BLaER1 (cell line): ENCODE data around the gene NFATC1.

ENCODE experiments used
- H3K27ac ChIP-seq: shearing (Covaris generic); formaldehyde crosslinking; 2 replicates; pipeline ENCODE4 v1.8.1; 2022
- H3K27me3 ChIP-seq: shearing (Covaris generic); formaldehyde crosslinking; 2 replicates; pipeline ENCODE4 v1.8.1; 2022
- H3K36me3 ChIP-seq: shearing (Covaris generic); formaldehyde crosslinking; 2 replicates; pipeline ENCODE4 v1.8.1; 2022
- H3K4me1 ChIP-seq: shearing (Covaris generic); formaldehyde crosslinking; 2 replicates; pipeline ENCODE4 v1.8.1; 2022
- H3K4me2 ChIP-seq: shearing (Covaris generic); formaldehyde crosslinking; 2 replicates; pipeline ENCODE4 v1.8.1; 2022
- H3K4me3 ChIP-seq: shearing (Covaris generic); formaldehyde crosslinking; 2 replicates; pipeline ENCODE4 v1.8.1; 2022
- H3K9ac ChIP-seq: shearing (Covaris generic); formaldehyde crosslinking; 2 replicates; pipeline ENCODE4 v1.8.1; 2022
- H3K9me3 ChIP-seq: shearing (Covaris generic); formaldehyde crosslinking; 2 replicates; pipeline ENCODE4 v1.8.1; 2022
- H4K20me1 ChIP-seq: shearing (Covaris generic); formaldehyde crosslinking; 2 replicates; pipeline ENCODE4 v1.8.1; 2022
- Cebpa-rat ChIP-seq: shearing (Covaris generic); IDR thresholded peaks from 2 replicates; pipeline ENCODE4 v1.8.1; 2022

Gene NFATC1

DNA sequence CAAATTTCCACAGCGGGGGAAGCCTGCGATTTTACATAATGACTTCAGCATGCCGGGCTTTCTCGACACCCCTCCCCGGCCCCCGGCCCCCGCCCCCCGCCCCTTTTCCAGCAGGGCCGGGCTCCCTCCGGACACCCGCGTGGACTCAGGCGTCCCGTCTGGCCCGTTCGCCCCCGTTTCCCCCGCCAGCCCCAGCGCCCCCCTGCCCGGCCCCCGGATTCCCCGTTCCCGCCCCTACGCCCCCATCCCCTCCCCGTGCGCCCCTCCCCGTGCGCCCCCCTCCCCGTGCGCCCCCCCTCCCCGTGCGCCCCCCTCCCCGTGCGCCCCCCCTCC lies 456 bp upstream of the NFATC1 start:
- Histone ChIP-seq H3K4me3 (peak overlapping the region; percentile 61), H3K27ac (no peak overlapping the region), H3K4me2 (peak overlapping the region; percentile 92), H3K9ac (no peak overlapping the region), H3K4me1 (peaks cover 59% of the 10 kb centered on the region), H4K20me1 (peaks cover 25% of the 10 kb centered on the region), H3K27me3 (peaks cover 76% of the 10 kb centered on the region), H3K9me3 (no peaks in the 10 kb centered on the region), H3K36me3 (no peaks in the 10 kb centered on the region)
- TF ChIP-seq Cebpa-rat = no peak

DNA sequence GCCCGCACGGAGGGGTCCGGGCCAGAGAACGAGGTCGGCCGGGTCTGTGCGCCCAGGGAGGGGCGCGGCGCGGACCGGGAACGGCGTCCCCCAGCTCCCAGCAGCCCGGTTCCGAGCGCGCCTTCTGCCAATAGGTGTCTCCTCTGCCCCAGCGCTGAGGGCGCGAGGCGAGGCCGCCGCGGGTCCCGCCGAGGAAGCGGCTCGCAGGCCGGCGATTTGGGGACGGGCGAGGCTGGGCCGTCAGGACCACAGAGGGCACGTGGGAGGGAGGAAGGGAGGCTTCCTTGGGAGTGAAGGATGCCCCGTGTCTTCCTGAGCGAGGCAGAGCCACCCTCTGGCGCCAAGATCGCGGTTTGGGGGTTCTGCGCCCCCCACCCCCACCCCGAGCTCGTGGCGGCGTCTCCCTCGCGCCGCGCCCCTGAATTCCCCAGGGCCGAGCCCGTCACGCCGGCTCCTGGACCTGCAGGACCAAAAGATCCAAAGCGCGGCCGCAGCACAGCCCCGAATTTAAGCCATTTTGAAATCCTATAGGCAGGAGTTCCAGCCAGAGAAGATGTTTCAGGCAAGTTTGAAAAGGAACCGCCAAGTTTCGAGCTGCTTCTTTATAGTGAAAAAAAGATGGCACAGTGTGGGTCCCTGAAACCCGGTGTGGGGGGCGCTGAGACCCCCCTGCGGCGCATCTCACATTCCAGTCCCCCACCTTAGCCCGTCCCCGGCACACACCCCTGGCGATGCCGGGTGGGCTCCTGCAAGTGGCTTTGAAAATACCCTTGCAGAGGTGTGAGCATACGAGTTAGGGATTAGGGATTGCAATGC lies 909 bp downstream of the NFATC1 start:
- Histone ChIP-seq H4K20me1 (peaks cover 32% of the 10 kb centered on the region), H3K4me2 (peak overlapping the region; percentile 90), H3K27ac (0 out of 2 replicates have a peak overlapping the region, but pooled peaks have one; percentile 14), H3K4me3 (peak overlapping the region; percentile 75), H3K27me3 (peaks cover 71% of the 10 kb centered on the region), H3K4me1 (peaks cover 67% of the 10 kb centered on the region), H3K36me3 (no peaks in the 10 kb centered on the region), H3K9ac (peak overlapping the region; percentile 51; the same call in 1 of the 2 replicates), H3K9me3 (no peaks in the 10 kb centered on the region)
- TF ChIP-seq Cebpa-rat = no peak

DNA sequence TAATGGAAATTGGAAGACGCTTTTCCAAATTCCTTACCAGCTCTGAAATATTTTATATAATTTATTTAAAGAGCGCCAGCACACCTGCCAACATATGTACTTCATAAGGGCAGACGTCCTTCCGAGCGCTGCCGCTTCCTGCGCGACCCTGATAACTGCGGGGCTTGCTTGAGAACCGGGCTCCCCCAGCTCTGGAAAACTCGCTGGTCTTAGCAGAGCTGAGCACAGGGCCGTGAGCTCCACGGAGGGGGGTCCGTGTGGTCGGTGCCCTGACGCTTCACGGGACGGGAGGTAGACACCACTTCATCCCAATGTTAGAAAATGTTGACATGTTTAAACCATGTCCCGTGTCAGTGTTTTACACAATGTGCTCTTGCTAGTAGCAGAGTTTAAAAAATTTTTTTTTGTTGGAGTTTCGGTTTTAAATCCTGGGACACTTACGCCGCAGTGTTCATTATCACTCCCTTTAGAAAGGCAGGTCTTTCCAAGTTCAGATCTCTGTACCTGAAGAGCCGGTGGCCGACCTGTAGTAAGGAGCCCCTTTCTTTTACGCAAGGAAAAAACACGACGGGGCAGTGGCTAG lies 1.6 kb downstream of the NFATC1 start:
- peak overlapping the region; percentile 91; the same call in 1 of the 2 replicates for H3K27ac ChIP-seq
- peaks cover 64% of the 10 kb centered on the region for H3K27me3 ChIP-seq

DNA sequence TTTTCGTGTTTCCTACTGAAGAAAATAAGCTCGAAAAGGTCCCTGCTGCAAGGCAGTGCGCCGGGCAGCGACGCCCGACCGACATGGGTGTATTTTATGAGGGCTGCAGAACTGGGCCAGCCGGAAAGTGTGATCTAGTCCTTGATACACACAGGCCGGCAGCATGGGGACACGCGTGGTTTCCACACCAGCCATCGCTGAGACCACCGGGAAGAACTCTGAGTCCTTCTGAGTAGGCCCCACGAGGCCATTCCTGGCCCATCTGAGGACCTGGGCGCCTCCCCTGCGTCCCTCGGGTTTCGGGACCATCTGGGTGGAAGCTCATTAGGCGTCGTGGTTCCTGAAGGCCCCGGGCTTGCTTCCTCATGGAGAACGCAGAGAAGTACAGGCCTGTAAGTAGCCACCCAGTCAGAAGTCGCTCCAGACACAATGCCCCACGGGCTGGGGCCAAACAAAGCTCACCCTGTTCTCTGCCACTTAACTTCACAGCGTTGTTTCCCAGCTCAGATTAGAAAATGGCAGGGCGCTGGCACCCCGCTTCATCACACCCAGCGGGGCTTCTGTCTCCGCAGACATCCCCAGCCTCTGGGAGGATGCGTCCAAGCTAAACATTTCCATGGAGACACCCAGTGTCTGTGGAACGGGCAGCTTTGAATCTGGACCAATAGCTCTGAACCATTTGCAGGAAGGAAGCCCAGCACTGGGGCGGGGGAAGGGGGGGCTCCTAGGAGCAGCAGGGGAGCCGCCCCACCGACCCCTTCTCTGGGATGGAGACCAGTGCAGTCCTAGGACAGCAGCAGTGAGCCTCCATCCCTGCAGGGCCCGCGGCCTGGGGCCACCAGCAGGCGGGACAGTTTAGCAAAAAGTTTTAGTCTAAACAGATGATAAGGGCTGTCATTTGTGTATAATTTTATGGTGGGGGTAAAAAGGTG lies 2.4 kb downstream of the NFATC1 start:
- peak overlapping the region; percentile 86 for H3K9ac ChIP-seq
- peaks cover 57% of the 10 kb centered on the region for H3K27me3 ChIP-seq
- H3K36me3 ChIP-seq = no peaks in the 10 kb centered on the region
- peak overlapping the region; percentile 78 for H3K4me3 ChIP-seq
- peaks cover 36% of the 10 kb centered on the region for H4K20me1 ChIP-seq
- no peak for TF ChIP-seq Cebpa-rat
- peak overlapping the region; percentile 90 for H3K4me2 ChIP-seq
- peaks cover 73% of the 10 kb centered on the region for H3K4me1 ChIP-seq
- peak overlapping the region; percentile 91 for H3K27ac ChIP-seq
- no peaks in the 10 kb centered on the region for H3K9me3 ChIP-seq

More for the DNA sequence above, 1.6 kb downstream of the NFATC1 start:
- Histone ChIP-seq H3K36me3 (no peaks in the 10 kb centered on the region), H4K20me1 (peaks cover 36% of the 10 kb centered on the region), H3K9ac (peak overlapping the region; percentile 86; the same call in 1 of the 2 replicates), H3K4me3 (peak overlapping the region; percentile 75), H3K4me1 (peaks cover 73% of the 10 kb centered on the region), H3K4me2 (peak overlapping the region; percentile 90), H3K9me3 (no peaks in the 10 kb centered on the region)
- TF ChIP-seq Cebpa-rat = no peak

DNA sequence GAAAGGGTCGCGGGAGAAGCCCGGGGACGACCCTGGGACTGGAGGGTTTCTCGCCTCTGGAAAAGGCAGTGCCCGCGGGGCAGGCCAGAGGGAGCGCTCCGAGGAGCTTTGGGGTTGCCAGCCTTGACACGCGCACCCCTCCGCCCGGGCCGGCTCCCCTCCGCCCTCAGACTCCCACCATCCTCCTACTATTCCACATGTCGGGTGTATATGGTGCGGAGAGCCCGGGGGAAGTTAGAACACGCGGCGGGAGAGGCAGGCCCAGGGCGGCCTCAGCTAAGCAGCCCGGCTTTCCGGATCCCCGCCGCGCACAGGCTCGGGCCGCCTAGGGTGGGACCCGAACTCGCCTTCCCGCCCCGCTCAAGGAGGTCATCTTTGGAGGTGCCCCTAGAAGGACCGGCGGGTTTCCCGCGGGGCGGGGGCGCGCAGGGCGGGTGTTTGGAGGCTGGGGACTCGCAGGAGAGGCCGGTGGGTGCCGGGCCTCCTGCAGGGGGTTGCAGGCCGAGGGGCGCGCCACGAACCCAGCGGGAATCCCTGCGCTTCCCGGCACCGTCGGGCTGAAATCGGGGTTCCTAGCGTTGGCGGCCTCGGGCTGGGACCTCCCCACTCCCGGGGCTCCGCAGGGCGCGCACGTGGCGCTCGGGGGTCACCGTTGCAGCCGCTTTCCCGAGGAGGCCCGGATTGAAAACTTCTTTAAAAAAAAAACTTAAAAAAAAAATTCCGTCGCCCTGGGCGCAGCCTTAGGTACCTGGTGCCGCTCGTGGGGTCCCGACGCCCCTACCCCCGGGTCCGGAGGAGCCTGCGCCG lies 3.7 kb downstream of the NFATC1 start:
- Histone ChIP-seq H4K20me1 (peaks cover 46% of the 10 kb centered on the region), H3K27ac (peak overlapping the region; percentile 91), H3K9me3 (no peaks in the 10 kb centered on the region), H3K4me3 (peak overlapping the region; percentile 78), H3K4me2 (peak overlapping the region; percentile 90), H3K27me3 (peaks cover 43% of the 10 kb centered on the region), H3K36me3 (no peaks in the 10 kb centered on the region), H3K4me1 (peaks cover 76% of the 10 kb centered on the region), H3K9ac (peak overlapping the region; percentile 86)
- no peak for TF ChIP-seq Cebpa-rat

DNA sequence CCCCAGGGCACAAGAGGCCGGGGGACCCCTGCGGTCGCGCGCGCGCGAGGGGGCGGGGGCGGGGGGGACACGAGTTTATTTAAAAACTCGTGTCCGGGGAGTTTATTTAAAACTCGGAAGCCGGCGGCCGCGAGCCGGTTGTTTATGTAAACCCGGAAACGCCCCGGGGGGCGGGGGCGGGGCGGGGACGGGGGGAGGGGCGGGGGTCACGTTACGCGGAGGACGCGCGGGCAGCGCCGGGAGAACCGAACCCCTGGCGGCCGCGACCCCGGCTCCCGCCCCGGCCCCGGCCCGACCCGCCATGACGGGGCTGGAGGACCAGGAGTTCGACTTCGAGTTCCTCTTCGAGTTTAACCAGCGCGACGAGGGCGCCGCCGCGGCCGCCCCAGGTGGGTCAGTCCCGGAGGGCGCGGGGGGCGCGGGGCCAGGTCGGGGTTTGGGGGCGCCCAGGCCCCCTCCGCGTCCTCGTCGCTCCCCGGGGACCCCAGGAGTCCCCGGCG lies 4.4 kb downstream of the NFATC1 start:
- Histone ChIP-seq H3K36me3 (no peaks in the 10 kb centered on the region), H3K4me1 (peaks cover 76% of the 10 kb centered on the region), H3K9ac (peak overlapping the region; percentile 86), H4K20me1 (peaks cover 46% of the 10 kb centered on the region), H3K9me3 (no peaks in the 10 kb centered on the region), H3K27me3 (peaks cover 36% of the 10 kb centered on the region), H3K27ac (peak overlapping the region; percentile 91), H3K4me2 (peak overlapping the region; percentile 90), H3K4me3 (peak overlapping the region; percentile 78)
- no peak for TF ChIP-seq Cebpa-rat

DNA sequence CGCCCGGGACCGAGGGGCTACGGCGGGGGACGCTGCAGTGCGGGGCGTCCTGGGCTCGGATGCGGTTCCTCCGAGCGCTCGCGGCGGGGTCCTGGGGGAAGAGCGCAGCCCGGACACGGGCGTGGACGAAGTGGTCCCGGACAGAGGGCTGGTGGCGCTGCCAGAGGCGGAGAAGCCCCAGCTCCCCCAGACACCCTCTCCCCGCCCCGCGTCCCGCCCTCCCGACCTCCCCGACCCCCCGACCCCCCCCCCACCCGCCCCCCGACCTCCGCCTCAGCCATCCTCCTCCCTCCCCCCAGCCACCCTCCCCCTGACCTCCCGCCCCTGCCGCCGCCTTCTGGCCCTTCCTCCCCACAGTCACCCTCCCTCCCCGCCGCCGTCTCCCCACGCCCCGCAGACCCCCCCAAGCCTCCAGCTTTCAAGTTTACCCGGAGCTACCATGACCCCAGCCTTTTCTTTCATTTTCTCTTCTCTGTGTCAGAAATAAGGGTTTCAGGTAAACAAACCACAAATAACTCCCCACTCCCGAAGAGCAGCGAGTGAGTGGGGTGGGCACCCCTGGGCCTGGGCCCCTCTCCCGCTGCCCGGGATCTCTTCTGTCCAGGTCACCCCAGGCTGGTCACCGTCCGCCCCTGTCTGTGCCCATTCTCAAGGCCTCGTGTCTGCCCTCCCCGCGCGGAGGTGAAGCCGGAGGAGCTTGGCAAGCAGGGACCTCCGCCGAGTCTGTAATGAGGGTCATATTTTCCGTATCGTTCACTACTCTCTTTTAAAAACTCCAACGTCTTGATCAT lies 5.1 kb downstream of the NFATC1 start:
- H3K9me3 ChIP-seq = no peaks in the 10 kb centered on the region
- peaks cover 83% of the 10 kb centered on the region for H3K4me1 ChIP-seq
- peak overlapping the region; percentile 84 for H3K27ac ChIP-seq
- peak overlapping the region; percentile 78 for H3K4me3 ChIP-seq
- H3K36me3 ChIP-seq = no peaks in the 10 kb centered on the region
- peak overlapping the region; percentile 99 for H3K4me2 ChIP-seq
- H4K20me1 ChIP-seq = peaks cover 47% of the 10 kb centered on the region
- peaks cover 34% of the 10 kb centered on the region for H3K27me3 ChIP-seq
- no peak for TF ChIP-seq Cebpa-rat
- peak overlapping the region; percentile 81 for H3K9ac ChIP-seq

DNA sequence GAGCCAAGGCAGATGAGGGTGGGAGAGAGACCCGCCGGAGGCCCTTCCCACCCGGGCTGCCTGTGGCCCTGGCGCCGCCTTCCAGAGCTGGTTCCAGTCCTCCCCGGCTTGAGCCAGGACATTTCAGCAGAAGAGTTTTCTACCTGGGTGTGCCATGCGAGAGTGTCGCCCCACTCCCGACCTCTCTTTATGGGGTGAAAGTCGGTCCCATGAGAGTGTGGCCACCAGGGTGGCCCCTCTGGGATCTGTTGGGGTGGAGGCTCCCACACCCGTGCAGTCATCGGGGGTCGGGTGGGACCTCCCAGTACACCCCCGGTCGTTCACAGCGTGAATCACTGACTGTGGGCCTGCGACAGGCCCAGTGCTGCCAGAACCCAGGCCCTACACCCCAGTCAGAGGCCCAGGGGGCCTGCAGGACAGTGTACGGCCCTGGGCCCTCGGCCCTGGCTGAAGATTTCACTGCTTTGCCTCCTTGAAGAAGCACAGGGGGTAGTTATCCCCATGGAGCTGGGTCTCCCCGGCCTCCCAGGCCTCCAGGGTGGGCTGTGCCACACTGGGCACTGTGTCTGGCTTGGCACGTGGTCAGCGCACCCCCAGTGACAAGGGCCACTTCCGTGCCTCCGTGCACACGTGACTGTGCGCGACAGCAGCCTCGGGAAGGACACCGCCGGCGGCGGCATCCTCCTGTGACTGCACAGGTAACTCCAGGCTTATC lies 5.9 kb downstream of the NFATC1 start:
- no peak for TF ChIP-seq Cebpa-rat

More for the DNA sequence above, 5.9 kb downstream of the NFATC1 start:
- Histone ChIP-seq H3K36me3 (peaks cover 2% of the 10 kb centered on the region), H3K4me2 (peak overlapping the region; percentile 99), H3K9ac (peak overlapping the region; percentile 76), H3K4me3 (peak overlapping the region; percentile 63), H3K9me3 (no peaks in the 10 kb centered on the region), H4K20me1 (peaks cover 54% of the 10 kb centered on the region), H3K4me1 (peaks cover 89% of the 10 kb centered on the region), H3K27ac (peak overlapping the region; percentile 68), H3K27me3 (peaks cover 26% of the 10 kb centered on the region)
